Spleen (tissue), 7 donors: ENCODE results near the gene SLC6A14.

Experiments used
- CTCF ChIP-seq, 11 experiments: fragments of 200-600 bp in 7 of 11; fragments of 450-650 bp in 4 of 11; sonication (generic) in 4 of 11; IDR thresholded peaks in 8 of 11; conservative IDR thresholded peaks in 3 of 11; 1 replicate in 7 of 11; 2 replicates in 4 of 11; pipeline versions ENCODE4 v1.4.0 to v1.8.0; 2016 to 2021; ENCODE audit warnings: antibody characterized with exemption in 11 of 11, inconsistent platforms in 4 of 11, mild to moderate bottlenecking in 1 of 11
- POLR2A ChIP-seq, 3 donors: fragments of 450-650 bp; IDR thresholded peaks; one replicate each; pipeline ENCODE4 v1.5.1; 2017; ENCODE audit warnings: antibody characterized with exemption in 3 of 3, mild to moderate bottlenecking in 1 of 3
- donor health status: DM: no; HTN: no; CAD: no; lungs with moderate emphysema.
- donor health status: DM: no; HTN: no; CAD: no.
- donor health status: DM: no; HTN: no; CAD: no.

- TF ChIP-seq POLR2A (IDR thresholded peaks at IDR 0.05) (no peak), CTCF (IDR thresholded peaks at IDR 0.05 in 8 of 11, conservative IDR thresholded peaks at IDR 0.05 in 3 of 11) (no peak)
Observed at GRCh38 chrX:116409219-116409618, 27.2 kb upstream of the SLC6A14 start.
